NOMO-1 (cell line): ENCODE results near the gene FGD1.
"Not testable (repeated sequence)": the region's sequence is repeated elsewhere in the genome, so short reads cannot be mapped to it uniquely, and the experiment has no call there.

Experiments
- DNase-seq, 2 experiments: peaks; one replicate each; lab custom pipeline; 2025; ENCODE audit not compliant: unreplicated experiment in 2 of 2; lab: John Stamatoyannopoulos, UW

FGD1 gene

GRCh38 chrX:54495814-54496516 is at the start of gene FGD1:
FGD1 (minus strand) TSS chrX:54496234; CDS start chrX:54495432, 802 bp downstream.
- no peak for DNase-seq

GRCh38 chrX:54542239-54542638 is 46.2 kb upstream of the FGD1 start:
- DNase-seq, result not testable (repeated sequence)

GRCh38 chrX:54540289-54540688 is 44.3 kb upstream of the FGD1 start:
- no peak for DNase-seq

GRCh38 chrX:54534271-54534670 is 38.2 kb upstream of the FGD1 start:
- DNase-seq, result no peak

- no peak for DNase-seq
Measured at GRCh38 chrX:54530357-54530900, 34.4 kb upstream of the FGD1 start.

GRCh38 chrX:54529552-54530356 is 33.7 kb upstream of the FGD1 start, which contains the start of gene GNL3L:
GNL3L (plus strand) TSS chrX:54530219; CDS start chrX:54532567, 2,348 bp downstream.
- peak; percentile 54 to 67 for DNase-seq

- DNase-seq, result no peak
Measured at GRCh38 chrX:54529151-54529550, 33.1 kb upstream of the FGD1 start.

GRCh38 chrX:54509400-54509799 is 13.4 kb upstream of the FGD1 start:
- no peak for DNase-seq

- no peak for DNase-seq
Measured at GRCh38 chrX:54496936-54497335, 902 bp upstream of the FGD1 start.

GRCh38 chrX:54496517-54496852 is 451 bp upstream of the FGD1 start:
- DNase-seq, result no peak

GRCh38 chrX:54494989-54495813 is 833 bp downstream of the FGD1 start:
- no peak for DNase-seq

- no peak for DNase-seq
Measured at GRCh38 chrX:54494166-54494988, 1.7 kb downstream of the FGD1 start.

GRCh38 chrX:54492340-54492739 is 3.7 kb downstream of the FGD1 start:
- DNase-seq, result no peak

- DNase-seq, result not testable (repeated sequence)
Measured at GRCh38 chrX:54489819-54490218, 6.2 kb downstream of the FGD1 start.

GRCh38 chrX:54484666-54485065 is 11.4 kb downstream of the FGD1 start:
- no peak for DNase-seq

- no peak for DNase-seq
Measured at GRCh38 chrX:54483946-54484345, 12.1 kb downstream of the FGD1 start.

- no peak for DNase-seq
Measured at GRCh38 chrX:54482839-54483593, 13.0 kb downstream of the FGD1 start.

GRCh38 chrX:54479136-54480111 is 16.6 kb downstream of the FGD1 start:
- no peak for DNase-seq
